GM19035 (cell line): Measurements from ENCODE around the gene L3MBTL3.

Experiments used
- ATAC-seq: cut with Tn5 transposase; IDR thresholded peaks from one replicate; pipeline ENCODE4 v1.9.1; 2021; ENCODE audit not compliant: unreplicated experiment

The L3MBTL3 gene

DNA sequence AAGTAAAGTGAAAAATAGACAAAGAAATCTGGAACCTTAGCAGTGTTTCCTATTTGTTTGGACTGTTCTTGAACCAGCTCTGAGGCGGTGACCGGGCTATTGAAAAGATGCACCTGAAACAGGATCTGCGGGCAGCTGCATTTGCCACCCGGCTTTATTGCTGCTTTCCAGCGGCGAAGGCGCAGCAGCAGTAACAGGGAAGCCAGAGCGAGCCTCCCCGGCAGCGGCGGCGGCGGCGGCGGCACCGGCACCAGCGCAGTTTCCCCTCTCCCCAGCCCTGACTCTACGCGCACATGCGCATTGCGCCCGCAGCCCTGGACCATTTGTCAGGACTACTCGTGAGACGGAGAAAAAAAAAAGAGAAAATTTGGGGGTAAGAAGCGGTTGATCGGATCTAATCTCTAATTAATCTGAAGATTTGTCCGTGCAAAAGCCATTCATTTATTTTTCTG, at the start of gene L3MBTL3:
Gene L3MBTL3, plus strand, starts transcription at position 290 of the 452 bp plus-strand sequence. CDS start 24,119 bp downstream, outside the sequence.
- peak; percentile 69 for ATAC-seq

DNA sequence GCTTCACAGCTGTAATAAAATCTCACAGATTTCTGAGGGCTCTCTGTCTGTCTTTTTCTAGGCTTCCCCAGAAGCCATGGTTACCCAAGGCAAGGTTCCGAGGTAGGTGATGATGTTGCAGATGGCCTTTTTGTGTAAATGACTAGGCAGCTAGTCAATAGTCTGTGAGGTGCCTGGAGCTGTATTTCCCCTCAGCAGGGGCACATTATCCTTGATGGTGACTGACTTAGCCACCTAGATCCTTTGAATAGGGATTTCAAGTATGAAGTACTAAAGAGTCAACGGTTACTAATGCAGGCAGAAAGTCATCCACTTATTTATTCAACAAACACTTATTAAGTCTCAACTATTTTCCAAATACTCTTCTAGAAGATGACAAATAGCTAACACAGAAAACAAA, 49.3 kb upstream of the L3MBTL3 start:
- ATAC-seq: no peak

DNA sequence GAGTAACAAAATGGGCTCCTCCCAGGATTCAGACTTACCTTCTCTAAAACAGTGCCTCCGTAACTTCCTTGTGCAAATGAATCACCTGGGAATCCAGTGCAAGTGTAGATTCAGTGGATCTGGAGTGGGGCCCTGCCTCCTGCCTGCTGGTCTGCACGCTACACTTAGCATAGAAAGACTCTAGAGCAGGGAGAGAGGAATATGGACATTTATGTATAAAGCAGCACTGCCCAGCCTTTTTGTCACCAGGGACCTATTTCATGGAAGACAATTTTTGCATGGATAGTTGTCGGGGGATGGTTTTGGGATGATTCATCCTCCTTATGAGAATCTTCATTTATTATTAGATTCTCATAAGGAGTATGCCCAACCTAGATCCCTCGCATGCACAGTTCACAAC, 42.3 kb upstream of the L3MBTL3 start:
- ATAC-seq: no peak

DNA sequence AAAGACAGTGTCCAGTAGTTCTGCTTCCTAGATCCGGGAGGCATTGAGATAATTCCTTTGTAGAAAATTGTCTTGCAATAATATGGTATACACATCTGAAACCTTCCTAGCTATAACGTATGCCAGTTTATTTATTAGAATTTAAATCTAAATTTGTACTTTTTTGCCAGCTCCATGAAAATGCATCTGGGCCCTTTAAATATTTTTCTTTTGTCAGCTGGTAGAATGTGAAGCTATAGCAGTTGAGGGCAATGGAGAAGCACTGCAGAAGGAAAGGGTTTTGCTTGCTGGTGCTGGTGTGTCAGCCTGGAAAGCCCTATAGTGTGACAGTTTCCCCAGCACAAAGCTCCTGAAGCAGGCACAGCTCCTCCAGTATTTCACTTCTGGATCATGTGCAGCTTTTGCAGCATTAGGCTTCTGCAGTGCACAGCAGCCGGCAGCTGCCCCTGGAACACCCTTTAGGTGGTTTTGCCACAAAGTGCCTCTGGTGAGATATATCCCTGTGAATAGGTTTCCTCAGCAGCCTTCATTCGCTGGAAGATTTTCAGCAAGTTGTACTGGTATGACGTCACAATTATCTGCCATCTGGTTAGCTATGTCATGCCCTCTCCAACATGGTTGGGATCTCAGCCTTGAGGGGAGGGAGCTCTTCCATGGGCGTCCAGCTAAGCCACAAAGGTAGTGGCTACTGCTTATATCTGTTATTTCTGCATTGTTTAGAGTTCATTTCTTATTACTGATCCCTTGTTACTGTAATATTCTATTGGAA, 40.0 kb upstream of the L3MBTL3 start:
- ATAC-seq: no peak

DNA sequence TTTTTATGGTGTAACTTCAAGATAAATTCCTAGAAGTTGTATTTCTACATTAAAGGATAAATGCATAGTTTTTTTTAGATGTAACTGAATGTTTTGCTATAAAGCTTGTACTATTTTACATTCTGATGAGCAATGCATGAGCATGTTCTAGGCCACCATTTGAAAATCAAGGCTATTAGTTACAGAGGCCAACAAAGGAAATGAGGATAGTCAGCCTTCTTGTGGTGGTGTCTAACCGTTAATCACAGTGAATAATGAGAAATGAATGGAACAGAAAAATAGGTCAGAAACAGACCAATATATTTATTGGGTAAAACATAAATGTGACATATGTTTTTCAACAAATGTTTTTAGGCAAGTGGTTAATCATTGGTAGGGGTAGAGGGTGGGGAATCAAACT, 37.6 kb upstream of the L3MBTL3 start:
- no peak for ATAC-seq

DNA sequence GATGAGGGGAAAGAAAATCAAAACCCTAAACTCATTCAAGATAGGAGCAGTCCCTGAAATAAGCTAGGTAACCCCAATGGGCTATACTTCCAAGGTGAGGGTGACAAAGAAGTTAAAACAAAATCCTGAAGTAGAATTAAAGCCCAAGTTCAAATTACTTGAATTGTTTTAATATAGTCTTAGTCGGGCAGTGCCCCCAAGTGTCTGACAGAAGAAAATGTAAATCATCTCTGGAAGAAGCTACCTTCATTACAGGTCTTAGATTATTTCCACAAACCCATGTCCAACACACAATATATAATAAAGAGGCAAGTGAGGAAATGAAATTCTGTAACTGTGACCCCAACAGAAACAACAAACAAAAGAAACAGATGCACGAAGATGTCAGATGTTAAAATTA, 36.8 kb upstream of the L3MBTL3 start:
- ATAC-seq: no peak

DNA sequence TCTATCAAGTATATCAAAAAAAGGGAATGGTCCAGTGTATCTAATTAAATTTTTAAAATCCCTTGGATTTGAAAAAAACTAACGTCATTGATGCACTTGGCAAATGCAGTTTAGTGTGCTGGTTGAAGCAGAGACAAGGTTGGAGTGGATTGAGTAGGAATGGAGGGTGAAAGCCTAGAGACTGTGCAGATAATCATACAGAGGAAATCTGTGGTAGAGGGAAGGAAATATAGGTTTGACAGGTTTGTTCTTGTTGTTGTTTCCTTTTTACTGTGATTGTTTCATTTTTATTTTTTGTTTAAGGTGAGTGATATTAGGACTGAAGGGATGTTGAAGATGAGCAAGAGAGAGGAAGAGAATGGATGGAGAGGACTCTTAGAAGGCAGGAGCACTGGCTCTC, 29.0 kb upstream of the L3MBTL3 start:
- no peak for ATAC-seq

DNA sequence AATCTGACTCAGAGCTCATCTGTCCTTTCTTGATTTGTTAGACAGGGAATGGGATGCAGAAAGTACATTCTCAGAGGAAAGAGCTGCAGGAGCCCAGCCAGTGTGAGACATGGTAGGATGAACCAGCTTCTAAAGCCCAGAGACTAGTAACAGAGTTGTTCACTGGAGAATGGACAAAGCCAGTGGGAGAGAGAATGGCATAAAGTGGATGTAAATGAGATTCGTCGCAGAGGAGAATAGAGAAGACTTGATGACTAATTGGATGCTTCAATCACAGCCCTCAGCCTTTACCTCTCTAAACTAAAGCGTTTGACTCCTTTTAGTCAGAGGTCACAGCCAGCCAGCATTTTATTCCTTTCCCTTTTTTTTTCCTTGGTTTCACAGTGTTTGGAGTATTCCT, 25.5 kb upstream of the L3MBTL3 start:
- no peak for ATAC-seq

DNA sequence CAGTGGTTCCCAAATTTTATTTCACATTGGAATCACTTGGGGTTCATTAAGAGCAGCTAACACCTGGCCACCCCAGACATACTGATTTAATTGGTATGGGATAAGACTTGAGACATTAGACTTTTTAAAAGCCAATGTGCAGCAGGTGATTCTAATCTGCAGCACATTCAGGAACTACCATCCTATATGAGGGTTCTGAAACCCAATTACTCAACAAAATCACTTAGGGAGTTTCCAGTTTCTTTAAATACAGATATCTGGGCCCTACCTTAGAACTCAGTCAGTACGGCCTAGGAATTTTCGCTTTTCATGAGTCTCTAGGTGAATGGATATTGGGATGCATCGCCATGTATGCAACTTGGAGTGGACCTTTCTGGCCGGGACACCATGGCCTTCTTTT, 24.0 kb upstream of the L3MBTL3 start:
- ATAC-seq: no peak

DNA sequence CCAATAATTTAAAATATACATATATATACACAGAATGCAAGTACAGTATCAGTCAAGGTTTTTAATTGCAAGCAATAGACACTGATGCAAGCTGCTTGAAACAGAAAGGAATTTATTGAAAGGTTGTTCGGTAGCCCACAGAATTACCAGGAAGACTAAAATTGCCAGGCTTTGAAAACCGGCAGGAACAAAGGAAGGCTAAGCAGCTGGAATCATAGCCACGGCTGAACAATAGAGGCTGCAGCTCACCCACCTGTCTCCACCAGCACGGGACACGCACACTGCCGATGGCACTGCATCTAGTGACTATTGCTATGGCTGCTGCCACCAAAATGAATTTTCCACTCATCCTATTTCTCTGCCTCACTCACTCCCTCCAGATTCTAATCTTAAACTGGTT, 22.0 kb upstream of the L3MBTL3 start:
- ATAC-seq: no peak

DNA sequence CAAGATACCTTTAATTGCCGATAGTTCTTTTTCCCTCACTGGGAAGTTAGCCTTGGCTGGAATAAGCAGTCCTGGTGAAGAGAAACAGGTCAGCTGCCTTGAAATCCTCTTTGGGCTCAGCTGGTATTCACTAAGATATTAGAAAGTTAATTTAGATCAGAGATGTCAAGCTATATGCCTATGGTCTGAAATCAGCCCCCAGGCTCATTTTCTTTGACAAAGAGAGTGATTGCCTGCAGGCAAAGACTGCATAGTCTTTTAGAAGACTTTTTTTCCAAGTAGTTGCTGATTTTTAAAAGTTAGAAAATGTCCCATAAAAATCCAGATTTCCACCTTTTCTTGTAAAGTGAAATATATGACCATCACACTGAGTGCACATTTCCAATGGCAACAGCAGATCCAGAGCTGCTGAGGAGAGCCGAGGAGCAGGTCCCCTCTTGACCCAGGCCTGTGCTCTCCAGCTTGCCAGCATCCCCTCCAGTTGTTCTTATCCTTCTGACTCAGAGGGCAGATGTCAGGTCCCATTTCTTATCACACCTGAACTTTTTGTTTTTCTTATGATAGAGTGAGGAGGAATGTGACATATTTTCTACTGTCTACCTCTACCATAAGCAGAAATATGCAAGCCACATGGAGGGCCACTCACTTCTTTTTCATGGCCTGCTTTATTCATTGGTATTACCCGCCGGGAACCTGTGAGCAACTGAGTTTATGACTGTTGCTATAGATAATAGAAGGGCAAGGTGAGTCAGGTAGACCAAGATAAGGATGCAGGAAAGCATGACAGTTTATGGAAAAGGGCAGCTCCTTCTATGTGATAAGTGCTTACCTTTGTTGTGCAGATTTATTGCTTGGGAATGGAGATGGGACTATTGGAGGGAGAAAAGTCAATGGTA, 17.6 kb upstream of the L3MBTL3 start:
- no peak for ATAC-seq

DNA sequence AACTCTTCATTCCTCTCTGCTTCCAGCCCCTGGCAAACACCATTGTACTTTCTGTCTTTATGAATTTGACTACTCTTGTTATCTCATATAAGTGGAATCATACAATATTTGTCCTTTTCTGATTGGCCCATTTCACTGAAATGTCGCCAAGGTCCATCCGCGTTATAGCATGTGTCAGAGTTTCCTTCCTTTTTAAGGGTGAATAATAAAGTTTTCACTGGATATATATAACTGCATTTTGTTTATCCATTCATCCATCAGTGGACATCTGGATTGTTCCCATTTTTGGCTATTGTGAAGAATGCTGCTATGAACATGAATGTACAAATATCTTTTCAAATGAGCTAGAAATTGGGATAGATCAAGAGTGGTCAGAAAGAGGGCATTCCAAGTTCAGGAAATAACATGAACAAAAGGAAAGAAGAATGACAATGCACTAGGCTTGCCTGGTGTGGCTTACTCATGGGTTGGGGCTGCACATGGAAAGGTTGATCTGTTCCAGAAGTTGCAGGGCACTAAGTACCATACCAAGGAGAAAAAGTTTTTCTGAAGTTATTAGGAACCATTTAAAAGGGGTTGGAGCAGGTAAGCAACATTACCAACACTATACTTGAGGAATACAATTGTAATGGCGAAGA, 10.0 kb upstream of the L3MBTL3 start:
- no peak for ATAC-seq

DNA sequence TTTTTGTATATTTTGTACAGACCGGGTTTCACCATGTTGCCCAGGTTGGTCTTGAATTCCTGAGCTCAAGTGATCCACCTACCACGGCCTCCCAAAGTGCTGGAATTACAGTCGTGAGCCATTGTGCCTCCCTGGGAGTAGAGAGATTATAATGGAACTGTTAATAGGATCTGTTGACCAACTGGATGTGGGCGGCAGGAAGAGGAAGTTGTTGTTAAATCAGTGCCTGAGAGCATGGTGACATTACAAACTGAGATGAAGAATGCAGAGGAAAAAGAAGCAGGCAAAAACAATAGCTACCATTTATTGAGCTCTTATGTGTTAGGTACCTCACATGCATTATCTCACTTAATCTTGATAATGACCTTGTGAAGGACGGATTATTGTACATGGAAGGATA, 9.2 kb upstream of the L3MBTL3 start:
- no peak for ATAC-seq

DNA sequence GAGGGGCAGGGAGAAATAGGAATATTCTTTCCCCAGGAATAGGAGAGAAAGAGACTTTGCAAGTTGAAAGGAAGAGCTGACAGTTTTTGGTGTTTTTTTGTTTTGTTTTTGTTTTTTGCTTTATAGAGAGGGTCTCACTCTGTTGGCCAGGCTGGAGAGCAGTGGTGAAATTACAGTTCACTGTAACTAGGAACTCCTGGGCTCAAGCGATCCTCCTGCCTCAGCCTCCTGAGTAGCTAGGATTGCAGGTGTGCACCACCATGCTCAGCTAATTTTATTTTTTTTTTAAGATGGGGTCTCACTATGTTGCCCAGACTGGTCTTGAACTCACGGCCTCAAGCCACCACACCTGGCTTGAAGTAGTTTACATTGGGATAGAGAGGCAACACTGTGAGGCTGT, 8.0 kb upstream of the L3MBTL3 start:
- no peak for ATAC-seq

DNA sequence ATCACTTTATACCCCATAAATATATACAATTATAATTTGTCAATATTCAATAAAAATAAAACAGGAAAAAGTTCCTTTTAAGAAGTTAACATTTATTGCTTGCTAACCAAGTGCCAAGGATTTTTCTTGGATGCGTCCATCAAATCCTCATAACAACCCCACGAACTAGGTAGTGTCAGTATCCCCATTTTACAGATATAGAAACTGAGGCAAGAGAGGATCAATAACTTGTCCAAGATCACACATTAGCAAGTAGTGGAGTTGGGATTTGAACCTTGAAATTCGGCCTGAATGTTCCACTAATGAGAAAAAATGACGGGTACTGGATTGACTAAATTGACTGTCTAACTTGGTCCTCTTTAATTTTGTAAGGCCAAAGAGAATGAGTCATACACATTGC, 5.7 kb upstream of the L3MBTL3 start:
- no peak for ATAC-seq

DNA sequence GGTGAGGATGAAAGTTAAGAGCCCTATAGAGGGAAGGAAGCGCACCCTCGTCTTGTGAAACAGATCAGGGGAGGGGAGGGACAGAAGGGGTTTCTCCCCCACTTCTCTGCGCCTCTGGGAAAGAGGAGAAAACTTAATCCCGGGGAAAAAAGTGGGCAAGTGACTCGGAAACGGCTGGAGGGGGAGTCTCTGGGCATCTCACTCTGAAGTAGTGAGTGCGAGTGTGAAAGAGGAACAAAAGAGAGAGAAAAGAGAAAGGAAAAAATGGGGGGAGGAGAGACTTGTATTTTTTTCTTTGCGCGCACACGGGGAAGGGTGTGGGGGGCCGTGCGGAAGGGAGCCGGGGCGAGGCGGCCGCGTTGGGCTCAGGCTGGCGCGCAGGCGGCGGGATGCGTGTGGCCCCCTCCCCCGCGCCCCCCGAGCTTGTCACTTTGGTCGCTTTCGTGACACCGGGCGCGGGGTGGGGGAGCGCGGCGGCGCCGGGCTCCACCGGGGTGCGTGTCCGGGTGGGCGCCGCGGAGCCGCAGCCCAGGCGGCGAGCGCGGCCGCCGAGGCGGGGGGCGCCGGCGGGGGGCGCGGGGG, 454 bp downstream of the L3MBTL3 start:
- ATAC-seq: peak; percentile 31

DNA sequence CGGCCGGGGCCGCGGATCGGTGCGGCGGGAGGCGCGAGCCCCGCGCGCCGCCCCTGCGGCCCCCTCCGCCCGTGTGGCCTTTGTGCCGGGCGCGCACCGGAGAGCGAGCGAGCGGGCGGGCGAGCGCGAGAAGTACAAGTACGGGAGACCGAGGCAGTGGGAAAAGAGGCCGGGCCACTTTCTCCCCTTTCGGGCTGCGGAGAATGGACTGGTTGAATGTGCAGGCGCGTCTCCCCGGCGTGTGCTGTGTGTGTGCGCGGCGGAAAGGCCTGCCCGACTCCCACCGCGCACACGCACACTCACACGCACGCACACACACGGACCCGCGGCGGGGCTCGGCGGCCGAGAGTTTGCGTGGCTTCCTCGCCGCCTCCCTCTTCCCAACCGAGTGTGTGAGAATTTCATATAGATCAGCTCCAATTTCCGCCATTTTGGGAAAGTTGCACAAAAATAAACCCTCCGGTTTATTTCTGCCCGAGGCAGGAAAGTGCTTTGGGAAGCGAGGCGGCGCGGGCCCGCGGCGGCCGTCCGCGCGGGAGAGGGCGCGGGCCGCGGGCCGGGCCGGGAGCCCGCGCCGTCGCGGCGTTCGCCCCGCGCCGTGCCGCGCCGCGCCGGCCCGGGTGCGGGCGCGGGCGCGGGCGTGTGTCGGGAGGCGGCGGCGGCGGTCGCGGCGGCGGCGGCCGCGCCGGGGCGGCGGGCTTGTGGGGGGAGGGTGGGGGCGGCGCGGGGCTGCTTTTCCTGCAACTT, 1.1 kb downstream of the L3MBTL3 start:
- ATAC-seq: peak; percentile 18

DNA sequence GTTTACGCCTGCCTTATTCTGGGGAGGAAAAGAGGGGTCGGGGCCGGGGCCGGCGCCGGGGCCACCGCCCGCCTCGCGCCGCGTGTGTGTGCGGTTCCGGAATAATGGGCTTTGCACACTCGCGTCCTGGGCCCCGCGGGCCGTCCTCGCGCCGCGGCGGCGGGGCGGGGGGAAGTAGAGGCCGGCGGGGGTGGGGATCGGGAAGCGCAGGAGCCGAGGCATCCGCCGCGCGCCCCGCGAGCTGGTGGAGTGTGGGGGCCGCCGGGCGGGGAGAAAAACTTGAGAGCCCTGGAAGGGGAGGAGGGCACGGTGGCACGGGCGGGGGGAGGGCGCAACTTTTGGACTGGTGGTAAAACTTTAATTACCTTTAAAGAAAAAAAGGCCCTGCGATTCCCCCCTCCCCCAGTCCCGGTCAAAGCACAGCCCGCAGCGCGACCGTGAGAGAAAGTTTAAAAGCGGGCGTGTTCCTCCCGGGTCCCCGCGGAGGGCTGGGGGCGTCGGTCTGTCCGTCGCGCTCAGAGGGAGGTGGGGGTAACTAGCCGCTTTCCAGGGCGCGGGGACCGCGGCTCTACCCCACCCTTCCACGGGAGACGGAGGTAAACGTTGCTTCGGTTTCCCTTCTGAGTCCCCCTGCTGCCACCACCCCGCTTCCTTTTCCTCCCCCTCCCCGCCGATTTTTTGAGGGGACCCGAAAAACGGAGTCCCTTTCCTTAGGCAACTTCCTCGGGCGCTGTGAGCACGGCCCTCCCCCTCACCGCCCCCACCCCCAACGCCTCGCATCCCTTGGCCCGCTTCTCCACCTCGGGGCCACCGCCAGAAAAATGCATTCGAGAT, 1.9 kb downstream of the L3MBTL3 start:
- peak; percentile 1 for ATAC-seq

DNA sequence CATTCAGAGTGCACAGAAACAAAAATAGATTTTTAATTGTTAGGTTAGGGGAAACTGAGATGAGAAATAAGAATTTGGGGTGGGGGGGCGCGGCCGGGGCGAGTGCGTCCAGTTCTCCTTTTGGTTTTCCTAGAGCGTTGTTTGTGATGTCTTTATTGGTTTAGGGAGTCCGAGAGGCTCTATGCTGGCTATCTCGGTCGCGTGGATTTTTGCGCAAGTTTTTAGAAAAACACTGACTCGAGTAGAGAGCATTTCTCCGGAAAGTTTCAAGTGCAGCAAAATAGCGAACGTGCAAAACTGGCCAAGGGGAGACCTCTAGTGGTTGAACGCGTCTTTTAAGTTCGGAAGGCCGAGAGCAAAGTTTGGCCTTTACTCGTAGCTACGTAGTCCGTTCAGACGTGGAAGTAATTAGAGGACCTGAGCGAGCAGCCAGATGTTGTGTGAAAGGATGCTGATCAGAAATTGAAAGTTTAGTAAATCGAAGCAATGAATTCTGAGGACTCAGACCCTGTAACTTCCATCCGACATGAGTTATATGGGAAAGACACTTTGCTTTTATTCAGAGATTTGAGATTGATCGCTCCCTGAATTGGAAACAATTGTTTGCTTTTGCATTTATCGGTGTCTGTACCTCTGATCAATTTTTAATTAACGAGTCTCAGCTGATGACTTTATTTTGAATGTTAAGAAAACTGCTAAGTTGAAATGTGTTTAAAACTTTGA, 2.7 kb downstream of the L3MBTL3 start:
- peak; percentile 64 for ATAC-seq
